GM12864 (cell line): ENCODE data around the gene PRRX1.

ENCODE experiments used
- DNase-seq: peaks from one replicate; pipeline ENCODE4 v3.0.0-alpha.2; 2011; ENCODE audit warnings: low read depth
- H3K4me3 ChIP-seq: 2 replicates; pipeline ENCODE4 v1.5.1; 2011; ENCODE audit warnings: mild to moderate bottlenecking, low read depth, low read length, control low read depth
- CTCF ChIP-seq: IDR thresholded peaks from 2 replicates; pipeline ENCODE4 v1.5.1; 2011; ENCODE audit warnings: low read depth, mild to moderate bottlenecking, moderate library complexity, low read length, control low read depth, inconsistent platforms; ENCODE audit errors: missing control alignments

PRRX1 gene

GRCh38 chr1:170765712-170766330, 101.9 kb downstream of the PRRX1 start:
- peak; percentile 16 for TF ChIP-seq CTCF
- DNase-seq: no peak
- no peak overlapping the region for H3K4me3 ChIP-seq

GRCh38 chr1:170768929-170769328, 105.0 kb downstream of the PRRX1 start:
- DNase-seq: no peak
- no peak overlapping the region for H3K4me3 ChIP-seq
- TF ChIP-seq CTCF: no peak

GRCh38 chr1:170769691-170770090, 105.8 kb downstream of the PRRX1 start:
- TF ChIP-seq CTCF: no peak
- no peak overlapping the region for H3K4me3 ChIP-seq
- no peak for DNase-seq

- H3K4me3 ChIP-seq: no peak overlapping the region
- no peak for TF ChIP-seq CTCF
- DNase-seq: no peak
Measured at GRCh38 chr1:170770254-170770653, 106.3 kb downstream of the PRRX1 start.

GRCh38 chr1:170776252-170776651, 112.3 kb downstream of the PRRX1 start:
- no peak for DNase-seq
- H3K4me3 ChIP-seq: no peak overlapping the region
- TF ChIP-seq CTCF: no peak

- H3K4me3 ChIP-seq: no peak overlapping the region
Measured at GRCh38 chr1:170776777-170777176, 112.8 kb downstream of the PRRX1 start.

More at GRCh38 chr1:170776777-170777176, 112.8 kb downstream of the PRRX1 start:
- DNase-seq: no peak
- no peak for TF ChIP-seq CTCF
